Measurements from ENCODE around the gene FAM20B. TPM values are rescaled to one million over a fixed set of nuclear protein-coding genes. Genes with fewer than 3 reads are reported as not detected.

Gene FAM20B
- total and polyA plus RNA-seq, 2 of the 8 experiments (the other 6 are each of a cell fraction or from before 2014, with no cell fraction given): 8.3 to 36.6 TPM

DNA sequence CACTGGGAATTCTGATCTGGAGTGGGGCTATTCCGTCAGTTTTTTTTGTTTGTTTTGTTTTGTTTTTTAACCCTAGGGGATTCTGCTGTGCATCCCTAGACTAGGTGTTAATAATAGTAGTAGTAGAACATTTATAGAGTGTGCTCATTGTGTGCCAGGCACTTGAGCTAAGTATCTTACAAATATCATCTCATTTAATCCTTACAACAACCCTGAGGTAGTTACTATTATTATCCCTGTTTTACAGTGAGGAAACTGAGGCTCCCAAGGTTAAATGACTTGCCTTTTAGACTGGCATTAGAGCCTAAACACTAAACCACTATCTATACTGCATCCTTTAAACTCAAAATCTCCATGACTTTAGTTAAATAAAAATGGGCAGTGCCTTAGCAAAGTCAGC lies 78.3 kb downstream of the FAM20B start:
- Histone ChIP-seq H2BK5ac (ENCODE audit: low read depth, low read length) (no peak overlapping the region), H4K5ac (ENCODE audit: insufficient read length, low read depth, low read length) (no peak overlapping the region), H3K4ac (replicated peaks; ENCODE audit: insufficient read length, low read depth, low read length) (no peak overlapping the region), H2BK15ac (ENCODE audit: low read length) (no peak overlapping the region), H3K23ac (ENCODE audit: insufficient read length) (no peak overlapping the region), H4K8ac (ENCODE audit: extremely low read depth, insufficient read depth, low read length) (no peak overlapping the region), H3K27me3 (replicated peaks in 1 of 4; ENCODE audit: control insufficient read depth in 3 of 4, extremely low read depth in 1 of 4, insufficient read depth in 3 of 4, low read length in 3 of 4) (no peaks in the 10 kb centered on the region), H2BK20ac (ENCODE audit: low read length) (no peak overlapping the region), H3K79me1 (ENCODE audit: low read depth, low read length) (no peaks in the 10 kb centered on the region), H3K4me1 (replicated peaks in 1 of 4; ENCODE audit: control insufficient read depth in 3 of 4, insufficient read depth in 4 of 4, low read length in 3 of 4) (peaks cover 0 to 5% (median 0%) of the 10 kb centered on the region in 4 experiments; a peak in 1 of 7 replicates), H4K91ac (replicated peaks; ENCODE audit: insufficient read length, low read length) (no peak overlapping the region), H3K23me2 (ENCODE audit: low read depth, low read length) (no peaks in the 10 kb centered on the region; the same call in 1 of the 2 replicates), H4K20me1 (replicated peaks in 1 of 2; ENCODE audit: control insufficient read depth in 1 of 2, insufficient read depth in 2 of 2, low read length in 2 of 2) (no peaks in the 10 kb centered on the region), H2BK12ac (ENCODE audit: low read depth, low read length) (no peak overlapping the region), H3K4me3 (ENCODE audit: extremely low read depth in 1 of 4, insufficient read depth in 2 of 4, low read depth in 3 of 4, low read length in 4 of 4) (no peak overlapping the region), H3K18ac (ENCODE audit: extremely low read depth, low read length) (no peak overlapping the region), H2AFZ (ENCODE audit: low read length) (no peak overlapping the region), H3K36me3 (ENCODE audit: control insufficient read depth in 2 of 4, insufficient read depth in 4 of 4, low read length in 3 of 4) (peaks cover 0 to 14% (median 8%) of the 10 kb centered on the region in 4 experiments; a peak in 6 of 8 replicates), H2AK5ac (ENCODE audit: low read depth, low read length) (no peak overlapping the region), H3K14ac (ENCODE audit: insufficient read length) (no peak overlapping the region), H3K27ac (ENCODE audit: low read depth, low read length) (no peak overlapping the region), H2BK120ac (replicated peaks; ENCODE audit: low read depth, low read length) (no peak overlapping the region), H3K56ac (replicated peaks; ENCODE audit: insufficient read length, low read depth, low read length) (no peak overlapping the region), H3K4me2 (ENCODE audit: insufficient read depth in 1 of 2, low read depth in 2 of 2, low read length in 2 of 2) (no peak overlapping the region), H3K9me3 (ENCODE audit: insufficient read depth in 2 of 2, low read depth in 1 of 2, low read length in 1 of 2) (no peaks in the 10 kb centered on the region), H3K9ac (replicated peaks in 1 of 4; ENCODE audit: extremely low read depth in 1 of 4, low read depth in 3 of 4, low read length in 3 of 4) (no peak overlapping the region), H3K79me2 (ENCODE audit: control insufficient read depth in 1 of 2, insufficient read depth in 2 of 2, low read length in 2 of 2) (no peaks in the 10 kb centered on the region)
- no peak for DNase-seq (ENCODE audit: low read depth in 1 of 2, low spot score in 2 of 2)
- no peak for TF ChIP-seq RFX5 (IDR thresholded peaks at IDR 0.05; ENCODE audit: borderline replicate concordance, low read depth, low read length)
- no peak for TF ChIP-seq HDAC2 (IDR thresholded peaks at IDR 0.05; ENCODE audit: borderline replicate concordance in 1 of 2, low read depth in 2 of 2, low read length in 2 of 2)
- no peak for TF ChIP-seq POU5F1 (IDR thresholded peaks at IDR 0.05; ENCODE audit: low read depth, low read length)
- no peak for TF ChIP-seq KDM4A (IDR thresholded peaks at IDR 0.05; ENCODE audit: low read depth, low read length, severe bottlenecking)
- TF ChIP-seq TAF1 (IDR thresholded peaks at IDR 0.05; ENCODE audit: low read depth, low read length): no peak
- TF ChIP-seq, protein P1, sequence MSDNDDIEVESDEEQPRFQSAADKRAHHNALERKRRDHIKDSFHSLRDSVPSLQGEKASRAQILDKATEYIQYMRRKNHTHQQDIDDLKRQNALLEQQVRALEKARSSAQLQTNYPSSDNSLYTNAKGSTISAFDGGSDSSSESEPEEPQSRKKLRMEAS (IDR thresholded peaks at IDR 0.05): no peak
- no peak for TF ChIP-seq CTBP2 (IDR thresholded peaks at IDR 0.05; ENCODE audit: borderline replicate concordance, insufficient read depth, insufficient read length, low read length)
- no peak for TF ChIP-seq TCF12 (IDR thresholded peaks at IDR 0.05; ENCODE audit: low read depth, low read length)
- TF ChIP-seq CHD2 (IDR thresholded peaks at IDR 0.05; ENCODE audit: low read length): no peak
- no peak for TF ChIP-seq KDM1A (IDR thresholded peaks at IDR 0.05; ENCODE audit: borderline replicate concordance, low read length)
- no peak for FAIRE-seq
- WGBS, 2 experiments (ENCODE audit: extremely low coverage in 1 of 2, insufficient coverage in 1 of 2, insufficient read length in 1 of 2, insufficient replicate concordance in 2 of 2, low coverage in 1 of 2, low lambda C conversion rate in 2 of 2, missing lambda C conversion rate in 1 of 2): 81% methylated on average over 1 of the region's 1 CpG; no CpG with 5 or more reads in 1 of the 2 experiments
- POLR2A ChIA-PET (ENCODE audit: partially characterized antibody): no interaction called here
- CTCF ChIA-PET (ENCODE audit: partially characterized antibody): interaction anchor here (1.5 to 2.6 kb wide), 2 partner anchors 12 to 153 kb away, joined by 3 to 11 read pairs; no protein-coding TSS in a partner anchor
